Erythroblast (primary cell): ENCODE measurements around the gene RUNDC1.
A peak's percentile ranks its signal among the peaks of the same experiment; 100 is the strongest.
"Not testable (repeated sequence)": the region's sequence is repeated elsewhere in the genome, so short reads cannot be mapped to it uniquely, and the experiment has no call there.

Source experiments
- DNase-seq, 2 experiments: peaks; one replicate each; lab custom pipeline; 2025; lab: John Stamatoyannopoulos, UW
- GATA1 ChIP-seq: IDR thresholded peaks from 2 replicates; pipeline ENCODE4 v1.6.1; 2011; ENCODE audit warnings: low read depth, mild to moderate bottlenecking, control low read depth, low read length, moderate library complexity
- POLR2A ChIP-seq: IDR thresholded peaks from 2 replicates; pipeline ENCODE4 v1.6.1; 2011; ENCODE audit warnings: mild to moderate bottlenecking, low read length

The RUNDC1 gene

DNA sequence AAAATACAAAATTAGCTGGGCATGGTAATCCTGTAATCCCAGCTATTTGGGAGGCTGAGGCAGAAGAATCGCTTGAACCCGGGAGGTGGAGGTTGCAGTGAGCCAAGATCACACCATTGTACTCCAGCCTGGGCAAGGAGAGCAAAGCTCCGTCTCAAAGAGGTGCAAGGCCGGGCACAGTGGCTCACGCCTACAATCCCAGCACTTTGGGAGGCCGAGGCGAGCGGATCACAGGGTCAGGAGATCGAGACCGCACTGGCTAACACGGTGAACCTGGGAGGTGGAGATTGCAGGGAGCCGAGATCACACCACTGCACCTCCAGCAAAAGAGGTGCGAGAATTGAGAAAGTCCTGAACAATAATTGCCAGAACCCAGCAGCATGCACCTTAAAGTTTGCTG is 20.5 kb downstream of the RUNDC1 start:
- peak; percentile 11 for TF ChIP-seq POLR2A
- not testable (repeated sequence) for DNase-seq

GRCh38 chr17:43003542-43004172 is 23.3 kb downstream of the RUNDC1 start:
- TF ChIP-seq POLR2A, result peak; percentile 35
- no peak for TF ChIP-seq GATA1
- DNase-seq, result no peak

DNA sequence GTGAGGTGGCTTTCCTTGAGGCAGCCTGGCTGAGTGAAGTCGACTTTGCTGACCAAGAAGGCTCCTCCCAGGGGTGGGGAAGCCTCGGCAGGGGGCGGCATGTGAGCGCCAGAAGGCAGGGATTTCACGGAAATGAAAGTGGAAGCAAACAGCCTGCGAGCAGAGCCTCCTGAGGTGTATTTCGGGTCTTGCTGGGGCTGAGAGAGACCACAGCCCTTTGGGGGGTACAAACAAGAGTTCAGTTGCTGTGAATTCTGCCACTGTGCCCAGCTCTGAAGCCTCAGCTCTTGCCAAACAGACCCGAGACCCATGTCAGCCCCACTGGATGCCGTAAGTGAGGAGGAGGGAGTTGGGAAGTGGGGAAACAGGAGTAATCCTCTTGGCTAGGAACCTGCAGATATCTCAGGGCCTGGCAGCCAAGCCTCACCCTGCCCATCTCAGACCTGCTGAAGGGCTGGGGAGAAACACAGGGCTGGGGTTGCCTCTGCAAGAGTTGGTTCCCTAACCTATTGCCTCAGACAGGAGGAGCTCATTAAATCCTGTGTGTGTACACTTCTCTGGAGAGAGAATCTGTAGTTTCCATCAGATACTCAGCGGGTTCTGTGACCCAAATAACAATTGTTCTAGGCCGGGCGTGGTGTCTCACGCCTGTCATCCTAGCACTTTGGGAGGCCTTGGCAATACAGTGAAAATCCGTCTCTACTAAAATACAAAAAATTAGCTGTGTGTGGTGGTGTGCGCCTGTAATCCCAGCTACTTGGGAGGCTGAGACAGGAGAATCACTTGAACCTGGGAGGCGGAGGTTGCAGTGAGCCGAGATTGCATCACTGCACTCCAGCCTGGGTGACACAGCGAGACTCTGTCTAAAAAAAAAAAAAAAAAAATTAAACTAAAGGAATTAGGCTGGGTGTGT is 26.5 kb downstream of the RUNDC1 start, which contains the start of gene IFI35:
TSS of gene IFI35 (plus strand) at position 146 of the 913 bp plus-strand sequence. CDS start at position 310, 164 bp downstream.
- peak; percentile 89 to 92 for DNase-seq
- peak; percentile 67 for TF ChIP-seq POLR2A
- TF ChIP-seq GATA1, result no peak

DNA sequence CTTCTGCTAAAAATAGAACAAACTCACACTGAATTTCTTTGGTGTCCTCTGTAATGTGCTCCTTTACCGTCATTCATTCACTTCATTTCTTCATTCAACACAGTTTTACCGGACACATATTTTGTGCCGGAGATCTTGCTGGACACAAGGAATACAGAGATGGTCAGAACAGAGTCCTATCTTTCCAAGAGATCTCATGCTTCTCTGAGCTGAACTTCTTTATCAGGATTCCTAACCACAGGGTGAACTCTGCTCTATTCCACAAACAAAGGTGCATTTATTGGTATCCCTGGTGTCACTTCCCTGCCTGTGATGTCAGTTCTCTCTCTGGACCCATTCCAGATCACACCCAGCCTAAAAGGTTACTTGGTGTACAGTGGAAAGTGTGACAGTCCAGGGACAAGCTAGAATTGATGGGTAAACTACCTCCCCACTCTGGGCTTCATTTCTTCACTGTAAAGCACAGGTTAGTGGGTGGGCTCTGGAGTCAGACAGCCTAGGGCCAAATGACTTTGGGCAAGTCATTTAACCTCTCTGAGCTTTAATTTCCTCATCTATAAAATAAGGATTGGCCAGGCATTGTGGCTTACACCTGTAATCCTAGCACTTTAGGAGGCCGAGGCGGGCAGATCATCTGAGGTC is 30.4 kb downstream of the RUNDC1 start:
- TF ChIP-seq POLR2A (no peak), GATA1 (no peak)
- DNase-seq, result peak; percentile 28 to 48

DNA sequence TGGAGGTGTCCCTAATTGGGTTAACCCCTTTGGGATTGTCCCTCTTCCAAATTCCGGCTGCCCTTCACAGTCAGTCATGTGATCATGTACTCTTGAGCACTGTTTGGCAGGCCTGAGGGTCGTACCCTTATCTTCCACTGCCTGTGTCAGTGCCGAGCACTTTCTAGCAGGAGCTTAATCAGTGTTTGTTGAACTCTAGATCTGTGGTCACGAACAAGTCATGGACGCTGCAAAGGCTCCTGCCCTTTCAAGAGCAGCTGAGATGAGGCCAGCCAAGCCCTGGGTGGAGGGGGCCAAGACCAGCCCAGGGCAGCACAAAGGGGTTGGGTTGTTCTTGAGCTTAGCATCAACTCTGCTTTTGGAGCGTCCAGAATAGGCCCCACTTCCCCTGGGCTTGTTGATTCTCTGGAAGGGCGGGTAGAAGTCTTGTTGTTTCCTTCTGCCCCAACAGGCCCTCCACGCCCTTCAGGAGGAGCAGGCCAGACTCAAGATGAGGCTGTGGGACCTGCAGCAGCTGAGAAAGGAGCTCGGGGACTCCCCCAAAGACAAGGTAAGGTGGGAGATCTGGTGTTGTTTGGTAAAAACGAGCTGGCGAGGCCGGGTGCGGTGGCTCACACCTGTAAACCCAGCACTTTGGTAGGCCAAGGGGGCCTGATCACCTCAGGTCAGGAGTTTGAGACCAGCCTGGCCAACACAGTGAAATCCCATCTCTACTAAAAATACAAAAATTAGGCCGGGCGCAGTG is 31.5 kb downstream of the RUNDC1 start:
- no peak for TF ChIP-seq GATA1
- TF ChIP-seq POLR2A, result no peak
- peak; percentile 55 to 81 for DNase-seq

DNA sequence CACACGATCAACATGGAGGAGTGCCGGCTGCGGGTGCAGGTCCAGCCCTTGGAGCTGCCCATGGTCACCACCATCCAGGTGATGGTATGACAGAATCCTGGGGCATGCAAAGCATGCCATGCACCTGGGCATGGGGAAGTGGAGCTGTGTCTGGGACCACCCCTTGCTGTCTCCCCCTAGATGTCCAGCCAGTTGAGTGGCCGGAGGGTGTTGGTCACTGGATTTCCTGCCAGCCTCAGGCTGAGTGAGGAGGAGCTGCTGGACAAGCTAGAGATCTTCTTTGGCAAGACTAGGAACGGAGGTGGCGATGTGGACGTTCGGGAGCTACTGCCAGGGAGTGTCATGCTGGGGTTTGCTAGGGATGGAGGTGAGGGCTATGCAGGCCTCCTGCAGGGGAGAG is 32.9 kb downstream of the RUNDC1 start:
- no peak for TF ChIP-seq GATA1
- TF ChIP-seq POLR2A, result no peak
- DNase-seq, result no peak

- TF ChIP-seq GATA1, result no peak
- no peak for TF ChIP-seq POLR2A
Measured at GRCh38 chr17:43014020-43014648, 33.8 kb downstream of the RUNDC1 start.

GRCh38 chr17:43014649-43015542 is 34.5 kb downstream of the RUNDC1 start:
- DNase-seq, result no peak
- TF ChIP-seq POLR2A (no peak), GATA1 (no peak)

More at GRCh38 chr17:43014020-43014648, 33.8 kb downstream of the RUNDC1 start:
- DNase-seq, result no peak

- no peak for DNase-seq
- TF ChIP-seq GATA1, result no peak
- no peak for TF ChIP-seq POLR2A
Measured at GRCh38 chr17:43015579-43015978, 35.2 kb downstream of the RUNDC1 start.

- TF ChIP-seq GATA1, result no peak
- no peak for TF ChIP-seq POLR2A
Measured at GRCh38 chr17:43016216-43016615, 35.9 kb downstream of the RUNDC1 start.

GRCh38 chr17:43018008-43018853 is 37.9 kb downstream of the RUNDC1 start:
- TF ChIP-seq POLR2A, result no peak
- no peak for TF ChIP-seq GATA1
- peak; percentile 31 to 57 for DNase-seq

More at GRCh38 chr17:43016216-43016615, 35.9 kb downstream of the RUNDC1 start:
- no peak for DNase-seq
